IMR-90 (cell line): ENCODE data around the gene TMEM248. TPM values are rescaled to one million over a fixed set of nuclear protein-coding genes. Genes with fewer than 3 reads are reported as not detected.

Source experiments
- ATAC-seq: fragments of 200-7000 bp; cut with Tn5 transposase; 2 replicates; pipeline ENCODE4 v1.9.1; 2020; ENCODE audit warnings: low read depth, mild to moderate bottlenecking, moderate library complexity
- BruUV-seq: library from RNA; stranded (reverse); fragments of 400-500 nt; replicated peaks from 2 replicates; lab custom pipeline; 2021; lab: Mats Ljungman, UMichigan
- CTCF ChIA-PET: fragments of 300-600 bp; formaldehyde crosslinking; extraction: SDS; loops from one replicate; lab custom pipeline; 2021; ENCODE audit warnings: antibody characterized with exemption; lab: Yijun Ruan, JAX
- POLR2A ChIA-PET: fragments of 300-600 bp; sonication (Branson Sonifier 250); formaldehyde crosslinking; loops from one replicate; lab custom pipeline; 2022; ENCODE audit warnings: antibody characterized with exemption; ENCODE audit not compliant: unreplicated experiment; lab: Charles Lee
- DNase-seq: peaks from one replicate; pipeline ENCODE4 v3.0.0; 2013
- H2AFZ ChIP-seq: replicated peaks from 2 replicates; pipeline ENCODE3; 2013; ENCODE audit warnings: low read length, mild to moderate bottlenecking; ENCODE audit not compliant: poor library complexity
- H2AK5ac ChIP-seq: 2 replicates; pipeline ENCODE4 v1.6.1; 2013; ENCODE audit warnings: low read depth, low read length, inconsistent platforms
- H2AK9ac ChIP-seq: replicated peaks from 2 replicates; pipeline ENCODE3; 2013; ENCODE audit warnings: mild to moderate bottlenecking, low read depth, low read length, moderate library complexity; ENCODE audit not compliant: poor library complexity
- H2BK120ac ChIP-seq: 2 replicates; pipeline ENCODE4 v1.6.1; 2013; ENCODE audit warnings: low read depth, low read length, inconsistent platforms
- H2BK15ac ChIP-seq: 3 replicates; pipeline ENCODE4 v1.6.1; 2013; ENCODE audit warnings: low read depth, low read length, inconsistent platforms
- H2BK20ac ChIP-seq: 2 replicates; pipeline ENCODE4 v1.6.1; 2013; ENCODE audit warnings: low read depth, mild to moderate bottlenecking, inconsistent platforms, low read length, moderate library complexity
- H2BK5ac ChIP-seq: 2 replicates; pipeline ENCODE4 v1.6.1; 2013; ENCODE audit warnings: mild to moderate bottlenecking, low read depth, low read length, inconsistent platforms; ENCODE audit not compliant: poor library complexity, severe bottlenecking
- H3K14ac ChIP-seq: replicated peaks from 2 replicates; pipeline ENCODE4 v1.6.1; 2013; ENCODE audit warnings: low read depth, low read length, inconsistent platforms
- H3K18ac ChIP-seq: 2 replicates; pipeline ENCODE4 v1.6.1; 2013; ENCODE audit warnings: low read depth, low read length, control low read depth
- H3K23ac ChIP-seq: 2 replicates; pipeline ENCODE4 v1.6.1; 2013; ENCODE audit warnings: low read depth, low read length, inconsistent platforms
- H3K27ac ChIP-seq: 2 replicates; pipeline ENCODE4 v1.5.1; 2013; ENCODE audit warnings: mild to moderate bottlenecking, control low read depth, low read length; ENCODE audit not compliant: insufficient read depth
- H3K27me3 ChIP-seq: 2 replicates; pipeline ENCODE4 v1.6.1; 2013; ENCODE audit warnings: low read length; ENCODE audit not compliant: control insufficient read depth, insufficient read depth
- H3K36me3 ChIP-seq: 2 replicates; pipeline ENCODE4 v1.6.1; 2013; ENCODE audit warnings: low read length, mixed read lengths; ENCODE audit not compliant: control insufficient read depth, insufficient read depth
- H3K4ac ChIP-seq: 2 replicates; pipeline ENCODE4 v1.6.1; 2013; ENCODE audit warnings: low read depth, low read length, inconsistent platforms
- H3K4me1 ChIP-seq: 2 replicates; pipeline ENCODE4 v1.6.1; 2013; ENCODE audit warnings: low read length, mixed read lengths; ENCODE audit not compliant: control insufficient read depth, insufficient read depth
- H3K4me2 ChIP-seq: 2 replicates; pipeline ENCODE4 v1.6.1; 2013; ENCODE audit warnings: low read depth, mild to moderate bottlenecking, control low read depth, low read length, moderate library complexity
- H3K4me3 ChIP-seq: 2 replicates; pipeline ENCODE4 v1.5.1; 2013; ENCODE audit warnings: low read depth, mild to moderate bottlenecking, control low read depth, low read length, moderate library complexity; ENCODE audit not compliant: insufficient read depth
- H3K56ac ChIP-seq: 2 replicates; pipeline ENCODE4 v1.6.1; 2013; ENCODE audit warnings: low read length, inconsistent platforms; ENCODE audit not compliant: insufficient read depth; ENCODE audit errors: extremely low read depth
- H3K79me1 ChIP-seq, 2 experiments: 2 replicates each; pipeline ENCODE4 v1.6.1; 2013; ENCODE audit warnings: low read length in 2 of 2, inconsistent platforms in 1 of 2, low read depth in 1 of 2
- H3K9ac ChIP-seq: 2 replicates; pipeline ENCODE4 v1.6.1; 2013; ENCODE audit warnings: low read depth, low read length, control low read depth
- H3K9me1 ChIP-seq: 2 replicates; pipeline ENCODE4 v1.6.1; 2013; ENCODE audit warnings: low read length, inconsistent platforms; ENCODE audit not compliant: insufficient read depth
- H3K9me3 ChIP-seq: 2 replicates; pipeline ENCODE4 v1.6.1; 2013; ENCODE audit warnings: low read length; ENCODE audit not compliant: control insufficient read depth, insufficient read depth
- H4K20me1 ChIP-seq: 2 replicates; pipeline ENCODE4 v1.6.1; 2013; ENCODE audit warnings: low read length, inconsistent platforms; ENCODE audit not compliant: insufficient read depth
- H4K5ac ChIP-seq: 2 replicates; pipeline ENCODE4 v1.6.1; 2013; ENCODE audit warnings: mild to moderate bottlenecking, low read depth, low read length, control low read depth
- H4K8ac ChIP-seq, 2 experiments: 2 replicates each; pipeline ENCODE4 v1.6.1; 2013; ENCODE audit warnings: low read depth in 2 of 2, low read length in 2 of 2, control low read depth in 1 of 2, inconsistent platforms in 1 of 2
- H4K91ac ChIP-seq: 2 replicates; pipeline ENCODE4 v1.6.1; 2013; ENCODE audit warnings: low read depth, low read length, inconsistent platforms; ENCODE audit not compliant: insufficient read depth
- BHLHE40 ChIP-seq: fragments of 150-350 bp; IDR thresholded peaks from 2 replicates; pipeline ENCODE4 v1.6.1; 2016; ENCODE audit warnings: mild to moderate bottlenecking, low read depth, low read length
- CEBPB ChIP-seq: IDR thresholded peaks from 2 replicates; pipeline ENCODE4 v1.6.1; 2012; ENCODE audit warnings: low read depth, low read length, improper control_type of control experiment
- CHD1 ChIP-seq: IDR thresholded peaks from 2 replicates; pipeline ENCODE4 v1.6.1; 2012; ENCODE audit warnings: low read depth, low read length, improper control_type of control experiment
- CTCF ChIP-seq: conservative IDR thresholded peaks from 2 replicates; pipeline ENCODE4 v1.5.1; 2012; ENCODE audit warnings: mild to moderate bottlenecking, low read depth, low read length, improper control_type of control experiment
- ELK1 ChIP-seq: fragments of 150-350 bp; IDR thresholded peaks from 2 replicates; pipeline ENCODE4 v1.6.1; 2016; ENCODE audit warnings: low read depth, mild to moderate bottlenecking, low read length, moderate library complexity, borderline replicate concordance
- FOS ChIP-seq: fragments of 150-350 bp; IDR thresholded peaks from 2 replicates; pipeline ENCODE4 v1.6.1; 2016; ENCODE audit warnings: low read depth, low read length
- MAFK ChIP-seq: IDR thresholded peaks from 2 replicates; pipeline ENCODE4 v1.6.1; 2012; ENCODE audit warnings: low read depth, low read length, improper control_type of control experiment
- MAZ ChIP-seq: IDR thresholded peaks from 2 replicates; pipeline ENCODE4 v1.6.1; 2012; ENCODE audit warnings: low read depth, mild to moderate bottlenecking, low read length, improper control_type of control experiment, moderate library complexity, borderline replicate concordance
- MXI1 ChIP-seq: IDR thresholded peaks from 2 replicates; pipeline ENCODE4 v1.6.1; 2012; ENCODE audit warnings: low read depth, mild to moderate bottlenecking, low read length, moderate library complexity, borderline replicate concordance
- NFE2L2 ChIP-seq: fragments of 150-350 bp; IDR thresholded peaks from 2 replicates; pipeline ENCODE4 v1.6.1; 2016; ENCODE audit warnings: low read depth, mild to moderate bottlenecking, low read length
- POLR2A ChIP-seq: IDR thresholded peaks from 2 replicates; pipeline ENCODE4 v1.6.1; 2012; ENCODE audit warnings: mild to moderate bottlenecking, low read depth, low read length
- RAD21 ChIP-seq: IDR thresholded peaks from 2 replicates; pipeline ENCODE4 v1.6.1; 2012; ENCODE audit warnings: low read length, improper control_type of control experiment
- RCOR1 ChIP-seq: IDR thresholded peaks from 2 replicates; pipeline ENCODE4 v1.6.1; 2012; ENCODE audit warnings: mild to moderate bottlenecking, low read length, improper control_type of control experiment; ENCODE audit not compliant: insufficient replicate concordance
- RFX5 ChIP-seq: IDR thresholded peaks from 2 replicates; pipeline ENCODE4 v1.8.0; 2012; ENCODE audit warnings: low read depth, mild to moderate bottlenecking, low read length, moderate library complexity
- SMC3 ChIP-seq: fragments of 150-350 bp; IDR thresholded peaks from 2 replicates; pipeline ENCODE4 v1.6.1; 2016; ENCODE audit warnings: low read depth, mild to moderate bottlenecking, antibody characterized with exemption, low read length, moderate library complexity
- USF2 ChIP-seq: fragments of 150-350 bp; IDR thresholded peaks from 2 replicates; pipeline ENCODE4 v1.6.1; 2017; ENCODE audit warnings: mild to moderate bottlenecking, antibody characterized with exemption, low read length, low read depth
- WGBS, 2 experiments: methylation state at CpG; one replicate each; pipeline versions ENCODE4 v1.1.5 to v1.1.7; 2013; ENCODE audit warnings: missing lambda C conversion rate in 2 of 2; ENCODE audit not compliant: insufficient read length in 1 of 2; ENCODE audit errors: extremely low coverage in 2 of 2; 5-methylcytosine and 5-hydroxymethylcytosine counted together
- dilution Hi-C: fragments of 300-500 bp; cut with HindIII; formaldehyde crosslinking; loops from one replicate; pipeline ENCODE4 v1.14.3; 2018; ENCODE audit warnings: low sequenced_read_pairs; ENCODE audit not compliant: unreplicated experiment
- in situ Hi-C: fragments of 300-500 bp; cut with MboI; formaldehyde crosslinking; loops from 3 replicates; pipeline ENCODE4 v1.14.3; 2019; ENCODE audit warnings: low sequenced_read_pairs, inconsistent platforms, mixed read lengths
- intact Hi-C: fragments of 100-400 bp; cut with micrococcal nuclease; formaldehyde crosslinking; loops from 2 replicates; pipeline ENCODE4 v1.10.0; 2022
- polyA plus RNA-seq, 3 experiments: library from polyadenylated mRNA; depleted of rRNA; stranded (reverse); fragments of >200 nt; gene quantifications; 2 replicates each; pipeline ENCODE4 v1.2.3, GENCODE V29; 2012; ENCODE audit warnings: low replicate concordance in 1 of 3
- total RNA-seq: library from RNA; depleted of rRNA; stranded (reverse); fragments of >200 nt; gene quantifications from 2 replicates; pipeline ENCODE4 v1.2.3, GENCODE V29; 2012

Gene TMEM248
- total and polyA plus RNA-seq, 2 of the 4 experiments (the other 2 are of a cell fraction) = 103 to 175 TPM

- Histone ChIP-seq H2BK120ac (no peak overlapping the region), H3K79me1 (peaks cover 4 to 69% of the 10 kb centered on the region in 2 experiments), H3K27me3 (no peaks in the 10 kb centered on the region), H3K56ac (no peak overlapping the region), H3K4ac (no peak overlapping the region), H3K4me2 (no peak overlapping the region), H2BK15ac (no peak overlapping the region), H3K9me1 (peaks cover 11% of the 10 kb centered on the region), H2AFZ (no peak overlapping the region), H3K36me3 (peaks cover 5% of the 10 kb centered on the region), H3K14ac (no peak overlapping the region), H4K91ac (no peak overlapping the region), H2AK9ac (no peak overlapping the region), H4K20me1 (peaks cover 73% of the 10 kb centered on the region), H3K9ac (no peak overlapping the region), H2BK20ac (no peak overlapping the region), H4K8ac (no peak overlapping the region), H2AK5ac (no peak overlapping the region), H3K18ac (no peak overlapping the region), H3K23ac (no peak overlapping the region), H2BK5ac (no peak overlapping the region), H4K5ac (no peak overlapping the region), H3K27ac (no peak overlapping the region), H3K9me3 (no peaks in the 10 kb centered on the region), H3K4me1 (no peaks in the 10 kb centered on the region), H3K4me3 (no peak overlapping the region)
- WGBS, 2 experiments = no CpG with 5 or more reads among the region's 3 CpGs
- BruUV-seq = no TSS peak
- no peak for TF ChIP-seq ELK1
- no peak for TF ChIP-seq CEBPB
- no peak for TF ChIP-seq POLR2A
- TF ChIP-seq MAZ = no peak
- no peak for TF ChIP-seq SMC3
- TF ChIP-seq RFX5 = no peak
- TF ChIP-seq MXI1 = no peak
- TF ChIP-seq USF2 = no peak
- no peak for TF ChIP-seq FOS
- TF ChIP-seq CHD1 = no peak
- no peak for TF ChIP-seq RAD21
- no peak for TF ChIP-seq NFE2L2
- no peak for TF ChIP-seq MAFK
- TF ChIP-seq BHLHE40 = no peak
- TF ChIP-seq RCOR1 = no peak
- TF ChIP-seq CTCF = no peak
- CTCF ChIA-PET = no interaction called here
- in situ Hi-C loops = no loop called here
- ATAC-seq (no peak), DNase-seq (no peak)
- intact Hi-C loops = loop anchor here (10.0 kb wide), 1 partner anchor 50 kb away; no protein-coding TSS in a partner anchor
- POLR2A ChIA-PET = no interaction called here
- dilution Hi-C loops = no loop called here
Observed at GRCh38 chr7:66925255-66925654, 4.2 kb downstream of the TMEM248 start.
